ENCODE results near the gene TNFAIP8L3.
A peak's percentile ranks its signal among the peaks of the same experiment; 100 is the strongest.
"Not testable (repeated sequence)": the region's sequence is repeated elsewhere in the genome, so short reads cannot be mapped to it uniquely, and the experiment has no call there.

TNFAIP8L3 gene

DNA sequence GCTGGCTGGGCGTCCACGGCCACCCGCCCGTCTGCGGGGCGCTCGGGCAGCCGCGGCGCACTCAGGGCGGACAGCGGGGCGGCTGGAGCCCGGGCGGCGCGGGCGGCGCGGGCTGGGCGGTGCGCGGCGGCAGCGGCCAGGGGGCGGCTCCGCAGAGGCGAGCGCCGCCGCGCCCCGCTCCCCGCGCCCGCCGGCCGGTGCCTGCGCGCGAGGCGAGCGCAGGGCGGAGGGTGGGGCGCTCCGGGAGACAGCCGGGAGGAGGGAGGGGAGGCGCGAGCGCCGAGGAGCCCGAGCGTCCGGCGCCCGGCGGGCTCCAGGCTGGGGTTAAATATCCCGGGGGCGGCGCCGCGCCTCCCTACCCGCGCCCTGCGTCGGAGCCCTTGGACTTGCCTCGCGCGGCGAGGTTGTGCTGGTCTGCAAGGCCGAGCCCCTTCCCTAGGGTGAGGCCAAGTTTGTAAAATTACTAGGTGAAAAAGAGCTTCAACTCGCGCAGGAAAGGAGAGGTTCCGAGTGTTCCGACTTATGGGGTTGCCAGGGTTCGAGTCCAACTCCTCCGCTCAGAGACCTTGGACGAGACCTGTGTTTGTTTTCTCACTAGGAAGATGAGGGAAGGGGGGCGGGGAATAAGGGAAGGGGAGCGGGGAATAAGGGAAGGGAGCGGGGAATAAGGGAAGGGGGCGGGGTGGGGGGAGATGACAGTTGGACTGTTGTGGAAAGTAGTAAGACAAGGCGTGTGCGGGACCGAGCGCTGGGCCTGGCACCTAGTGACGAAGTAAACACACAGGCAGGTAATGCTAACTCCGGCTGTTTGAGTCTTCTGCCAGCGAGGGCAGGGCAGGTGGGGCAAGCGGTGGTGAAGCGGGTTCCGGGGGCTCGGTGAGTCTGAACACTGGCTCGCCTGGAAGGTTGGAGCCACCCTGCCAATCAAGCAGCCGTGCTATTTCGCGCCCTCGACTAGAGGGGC is at the start of gene TNFAIP8L3:
TSS of gene TNFAIP8L3 (minus strand) at position 301 of the 964 bp plus-strand sequence. CDS start 311 bp downstream, outside the sequence.
- TF ChIP-seq, protein P1, sequence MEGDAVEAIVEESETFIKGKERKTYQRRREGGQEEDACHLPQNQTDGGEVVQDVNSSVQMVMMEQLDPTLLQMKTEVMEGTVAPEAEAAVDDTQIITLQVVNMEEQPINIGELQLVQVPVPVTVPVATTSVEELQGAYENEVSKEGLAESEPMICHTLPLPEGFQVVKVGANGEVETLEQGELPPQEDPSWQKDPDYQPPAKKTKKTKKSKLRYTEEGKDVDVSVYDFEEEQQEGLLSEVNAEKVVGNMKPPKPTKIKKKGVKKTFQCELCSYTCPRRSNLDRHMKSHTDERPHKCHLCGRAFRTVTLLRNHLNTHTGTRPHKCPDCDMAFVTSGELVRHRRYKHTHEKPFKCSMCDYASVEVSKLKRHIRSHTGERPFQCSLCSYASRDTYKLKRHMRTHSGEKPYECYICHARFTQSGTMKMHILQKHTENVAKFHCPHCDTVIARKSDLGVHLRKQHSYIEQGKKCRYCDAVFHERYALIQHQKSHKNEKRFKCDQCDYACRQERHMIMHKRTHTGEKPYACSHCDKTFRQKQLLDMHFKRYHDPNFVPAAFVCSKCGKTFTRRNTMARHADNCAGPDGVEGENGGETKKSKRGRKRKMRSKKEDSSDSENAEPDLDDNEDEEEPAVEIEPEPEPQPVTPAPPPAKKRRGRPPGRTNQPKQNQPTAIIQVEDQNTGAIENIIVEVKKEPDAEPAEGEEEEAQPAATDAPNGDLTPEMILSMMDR (IDR thresholded peaks at IDR 0.05; ENCODE audit: control extremely low read depth, extremely low read depth, low read depth, missing control alignments) = no peak
- POLR2A ChIA-PET = interaction anchor here (0.6 kb wide), 1 partner anchor 21 kb away, joined by 5 read pairs; no protein-coding TSS in a partner anchor
- peak; percentile 59 for DNase-seq (ENCODE audit: extremely low spot score)
- CTCF ChIA-PET = no interaction called here

DNA sequence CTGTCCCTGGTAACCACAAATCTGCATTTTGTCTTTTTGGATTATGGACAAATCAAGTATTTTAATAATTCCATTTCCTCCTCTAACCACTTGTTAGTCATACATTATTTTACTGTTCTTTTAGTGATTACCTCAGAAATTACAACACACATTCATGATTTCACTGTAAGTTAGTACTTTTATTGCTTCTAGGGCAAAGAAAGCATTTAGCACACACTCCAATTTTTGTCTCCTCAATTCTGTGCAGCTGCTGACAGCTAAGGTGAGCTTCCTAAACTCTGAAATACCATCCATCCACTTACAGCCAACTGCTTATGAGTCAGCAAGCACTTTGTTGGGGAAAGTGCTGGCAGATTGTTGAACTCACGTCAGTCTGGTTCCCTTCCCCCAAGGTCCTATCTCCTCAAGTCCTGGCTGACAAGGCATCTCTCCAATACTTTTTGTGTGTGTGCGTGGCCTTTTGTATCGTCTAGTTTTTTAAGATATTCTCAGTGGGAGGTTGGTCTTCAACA is 49.4 kb upstream of the TNFAIP8L3 start:
- CTCF ChIA-PET = interaction anchor here (1.6 to 3.3 kb wide), 2 partner anchors 8 to 19 kb away, joined by 4 to 16 read pairs; no protein-coding TSS in a partner anchor
- TF ChIP-seq, protein P1 (IDR thresholded peaks at IDR 0.05; ENCODE audit: control extremely low read depth, extremely low read depth, low read depth, missing control alignments) = no peak
- POLR2A ChIA-PET = no interaction called here
- DNase-seq (ENCODE audit: extremely low spot score) = no peak

GRCh38 chr15:51140347-51140746 is 45.6 kb upstream of the TNFAIP8L3 start:
- POLR2A ChIA-PET; DNase-seq (ENCODE audit: extremely low spot score): not testable (repeated sequence)
- CTCF ChIA-PET = interaction anchor here (4.1 kb wide), 1 partner anchor 23 kb away, joined by 12 read pairs; no protein-coding TSS in a partner anchor

GRCh38 chr15:51139091-51139490 is 44.4 kb upstream of the TNFAIP8L3 start:
- CTCF ChIA-PET = interaction anchor here (4.1 kb wide), 1 partner anchor 24 kb away, joined by 12 read pairs; no protein-coding TSS in a partner anchor
- POLR2A ChIA-PET = no interaction called here
- no peak for DNase-seq (ENCODE audit: extremely low spot score)
- TF ChIP-seq, protein P1 (IDR thresholded peaks at IDR 0.05; ENCODE audit: control extremely low read depth, extremely low read depth, low read depth, missing control alignments) = no peak

- TF ChIP-seq, protein P1 (IDR thresholded peaks at IDR 0.05; ENCODE audit: control extremely low read depth, extremely low read depth, low read depth, missing control alignments) = no peak
- ChIA-PET POLR2A (no interaction called here), CTCF (interaction anchor here (1.0 to 4.1 kb wide), 3 partner anchors 14 to 25 kb away, joined by 3 to 12 read pairs (median 3); no protein-coding TSS in a partner anchor)
- DNase-seq (ENCODE audit: extremely low spot score) = no peak
These were observed 43.2 kb upstream of the TNFAIP8L3 start for GRCh38 chr15:51137880-51138430.

DNA sequence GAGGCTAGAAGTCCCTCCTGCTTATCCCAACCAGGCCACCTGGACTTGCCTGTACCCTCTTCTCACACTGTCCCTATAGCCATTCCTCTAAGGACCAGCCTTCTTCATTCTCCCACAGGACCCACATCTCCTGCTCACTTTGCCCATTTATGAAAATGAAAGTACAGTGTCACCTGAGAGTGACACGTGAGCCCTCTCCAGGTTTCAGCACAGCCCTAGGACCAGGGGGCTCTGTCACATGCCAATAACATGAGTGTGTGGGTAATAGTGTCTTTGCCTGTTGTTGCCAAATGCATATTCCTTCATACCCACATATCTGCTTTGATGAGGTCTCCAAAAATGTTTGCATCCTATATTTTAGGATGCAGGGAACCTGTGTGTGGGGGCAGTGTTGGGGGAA is 42.3 kb upstream of the TNFAIP8L3 start:
- POLR2A ChIA-PET = no interaction called here
- TF ChIP-seq, protein P1 (IDR thresholded peaks at IDR 0.05; ENCODE audit: control extremely low read depth, extremely low read depth, low read depth, missing control alignments) = no peak
- CTCF ChIA-PET = interaction anchor here (0.8 to 4.1 kb wide), 5 partner anchors 8 to 56 kb away, joined by 3 to 12 read pairs (median 3); no protein-coding TSS in a partner anchor
- no peak for DNase-seq (ENCODE audit: extremely low spot score)

All from GM10248 (cell line).